22Rv1 (cell line): ENCODE data around the gene ORC4.

Experiments used
- CTCF ChIP-seq: fragments of 450-650 bp; IDR thresholded peaks from 2 replicates; pipeline ENCODE4 v1.5.1; 2017; ENCODE audit warnings: mild to moderate bottlenecking
- ZFX ChIP-seq: fragments of 450-650 bp; IDR thresholded peaks from 2 replicates; pipeline ENCODE4 v1.6.1; 2017; ENCODE audit warnings: antibody characterized with exemption, borderline replicate concordance

- TF ChIP-seq ZFX = no peak
- no peak for TF ChIP-seq CTCF
These were observed 39.5 kb downstream of the ORC4 start for GRCh38 chr2:147980940-147981528.
